DND-41 (cell line): ENCODE results near the gene CASTOR1.

Experiments
- ATAC-seq: fragments of 200-7000 bp; cut with Tn5 transposase; 3 replicates; pipeline ENCODE4 v1.9.1; 2021; ENCODE audit warnings: low read depth; ENCODE audit not compliant: insufficient read depth
- DNase-seq: peaks from one replicate; pipeline ENCODE4 v3.0.0-alpha.2; 2020
- H2AFZ ChIP-seq: 2 replicates; pipeline ENCODE4 v1.6.0; 2012; ENCODE audit warnings: low read depth, low read length
- H3K27ac ChIP-seq: 2 replicates; pipeline ENCODE4 v1.5.1; 2012; ENCODE audit warnings: low read length, inconsistent platforms
- H3K27me3 ChIP-seq: fragments of 200-600 bp; sonication (generic); 2 replicates; pipeline ENCODE4 v1.6.0; 2012; ENCODE audit warnings: low read length, mild to moderate bottlenecking, inconsistent platforms; ENCODE audit not compliant: insufficient read depth, poor library complexity
- H3K36me3 ChIP-seq: 2 replicates; pipeline ENCODE4 v1.5.1; 2012; ENCODE audit warnings: low read length, inconsistent platforms; ENCODE audit not compliant: insufficient read depth
- H3K4me1 ChIP-seq: 2 replicates; pipeline ENCODE4 v1.5.1; 2012; ENCODE audit warnings: mild to moderate bottlenecking, low read length; ENCODE audit not compliant: insufficient read depth
- H3K4me2 ChIP-seq: 2 replicates; pipeline ENCODE4 v1.6.0; 2012; ENCODE audit warnings: mild to moderate bottlenecking, moderate library complexity, low read length, inconsistent platforms; ENCODE audit not compliant: insufficient read depth
- H3K4me3 ChIP-seq, 2 experiments: fragments of 200-600 bp in 1 of 2; shearing (Covaris generic) in 1 of 2; 2 replicates each; pipeline ENCODE4 v1.5.1; 2012 to 2016; ENCODE audit warnings: inconsistent platforms in 2 of 2, low read length in 2 of 2, mild to moderate bottlenecking in 2 of 2, low read depth in 1 of 2, moderate library complexity in 1 of 2
- H3K79me2 ChIP-seq: 2 replicates; pipeline ENCODE4 v1.6.0; 2012; ENCODE audit warnings: low read length, inconsistent platforms; ENCODE audit not compliant: insufficient read depth
- H3K9ac ChIP-seq: 2 replicates; pipeline ENCODE4 v1.6.0; 2012; ENCODE audit warnings: low read depth, mild to moderate bottlenecking, inconsistent platforms, low read length, moderate library complexity
- H3K9me3 ChIP-seq: 2 replicates; pipeline ENCODE4 v1.5.1; 2012; ENCODE audit warnings: low read length, moderate library complexity, mild to moderate bottlenecking, inconsistent platforms; ENCODE audit not compliant: insufficient read depth, severe bottlenecking
- H4K20me1 ChIP-seq: 2 replicates; pipeline ENCODE4 v1.6.0; 2012; ENCODE audit warnings: low read length; ENCODE audit not compliant: insufficient read depth
- CTCF ChIP-seq: IDR thresholded peaks from 2 replicates; pipeline ENCODE4 v1.5.1; 2012; ENCODE audit warnings: borderline replicate concordance, low read length, moderate library complexity, mild to moderate bottlenecking; ENCODE audit not compliant: poor library complexity, severe bottlenecking; ENCODE audit errors: extremely low read depth
- EZH2 ChIP-seq: IDR thresholded peaks from 3 replicates; pipeline ENCODE4 v1.6.1; 2012; ENCODE audit warnings: borderline replicate concordance, low read depth, mild to moderate bottlenecking, moderate library complexity, low read length, inconsistent platforms; ENCODE audit not compliant: severe bottlenecking

Gene CASTOR1

GRCh38 chr22:30277547-30278344, 11.6 kb downstream of the CASTOR1 start:
- Histone ChIP-seq H3K9ac (peak overlapping the region; percentile 62), H4K20me1 (no peaks in the 10 kb centered on the region), H3K4me1 (peaks cover 82% of the 10 kb centered on the region), H3K4me3 (no peak overlapping the region), H2AFZ (peak overlapping the region; percentile 5; the same call in 1 of the 2 replicates), H3K27me3 (no peaks in the 10 kb centered on the region), H3K36me3 (peaks cover 4% of the 10 kb centered on the region; the same call in 1 of the 2 replicates), H3K4me2 (0 out of 2 replicates have a peak overlapping the region, but pooled peaks have one; percentile 6), H3K27ac (peak overlapping the region; percentile 99), H3K79me2 (peaks cover 24% of the 10 kb centered on the region), H3K9me3 (no peaks in the 10 kb centered on the region)
- peak; percentile 67 for DNase-seq
- TF ChIP-seq CTCF (no peak), EZH2 (no peak)
- ATAC-seq = 0 out of 3 replicates have a peak, but pooled peaks have one; percentile 27

DNA sequence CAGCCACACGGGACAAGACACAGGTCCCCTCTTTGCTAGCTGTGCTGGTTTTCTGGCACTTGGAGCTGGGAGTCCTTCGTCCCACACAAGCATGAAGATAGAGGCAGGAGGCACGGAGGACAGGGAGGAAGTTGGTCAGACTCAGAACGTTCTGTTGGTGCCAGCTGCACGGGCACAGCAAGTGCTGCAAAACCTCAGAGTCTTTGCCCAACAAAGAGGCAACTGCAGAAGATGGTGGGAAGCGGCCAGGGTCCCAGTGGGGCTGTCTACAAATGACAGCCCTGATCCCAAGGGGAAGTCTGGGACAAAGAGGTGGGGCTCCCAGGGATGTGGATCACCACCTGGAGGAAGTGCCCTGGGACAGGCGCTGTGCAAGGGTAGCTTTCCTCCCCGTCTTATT, 13.3 kb downstream of the CASTOR1 start:
- peak; percentile 77 for ATAC-seq
- no peaks in the 10 kb centered on the region for H4K20me1 ChIP-seq
- H3K4me2 ChIP-seq = peak overlapping the region; percentile 57
- no peaks in the 10 kb centered on the region for H3K27me3 ChIP-seq
- H3K79me2 ChIP-seq = peaks cover 35% of the 10 kb centered on the region
- no peak for TF ChIP-seq CTCF
- TF ChIP-seq EZH2 = no peak
- H3K36me3 ChIP-seq = peaks cover 10% of the 10 kb centered on the region
- peak; percentile 81 for DNase-seq
- peak overlapping the region; percentile 42 for H2AFZ ChIP-seq
- peak overlapping the region; percentile 99 for H3K27ac ChIP-seq
- H3K4me3 ChIP-seq = peak overlapping the region in 1 of 2 experiments; percentile 31; a peak in 1 of 4 replicates
- peak overlapping the region; percentile 62 for H3K9ac ChIP-seq
- no peaks in the 10 kb centered on the region for H3K9me3 ChIP-seq
- H3K4me1 ChIP-seq = peaks cover 86% of the 10 kb centered on the region

- ATAC-seq (peak; percentile 33), DNase-seq (peak; percentile 58)
- H3K4me1 ChIP-seq = peaks cover 90% of the 10 kb centered on the region
- H3K9me3 ChIP-seq = no peaks in the 10 kb centered on the region
- peak overlapping the region; percentile 62 for H3K9ac ChIP-seq
- H2AFZ ChIP-seq = peak overlapping the region; percentile 42
- peak overlapping the region; percentile 57 for H3K4me2 ChIP-seq
- no peaks in the 10 kb centered on the region for H4K20me1 ChIP-seq
- peaks cover 14% of the 10 kb centered on the region for H3K36me3 ChIP-seq
- TF ChIP-seq EZH2 (no peak), CTCF (no peak)
- H3K27me3 ChIP-seq = no peaks in the 10 kb centered on the region
- peak overlapping the region in 1 of 2 experiments; percentile 31; a peak in 1 of 4 replicates for H3K4me3 ChIP-seq
- H3K27ac ChIP-seq = peak overlapping the region; percentile 99
- peaks cover 39% of the 10 kb centered on the region for H3K79me2 ChIP-seq
Measured at GRCh38 chr22:30275625-30276024, 13.7 kb downstream of the CASTOR1 start.
